Nephron progenitor cell (in vitro differentiated cells): ENCODE data around the gene CYP2D6.

Experiments used
- DNase-seq: peaks from one replicate; pipeline ENCODE4 v3.0.0; 2021
- H3K27ac Mint-ChIP-seq: 2 replicates; pipeline ENCODE4 v1.8.0; 2021; ENCODE audit warnings: mild to moderate bottlenecking, moderate library complexity, mixed read lengths
- H3K27me3 Mint-ChIP-seq: 2 replicates; pipeline ENCODE4 v1.8.0; 2021; ENCODE audit warnings: mild to moderate bottlenecking, low read depth, mixed read lengths; ENCODE audit not compliant: poor library complexity
- H3K36me3 Mint-ChIP-seq: 2 replicates; pipeline ENCODE4 v1.8.0; 2021; ENCODE audit warnings: low read depth, mixed read lengths
- H3K4me1 Mint-ChIP-seq: 2 replicates; pipeline ENCODE4 v1.8.0; 2021; ENCODE audit warnings: mixed read lengths
- H3K4me3 Mint-ChIP-seq: 2 replicates; pipeline ENCODE4 v1.8.0; 2021; ENCODE audit warnings: mild to moderate bottlenecking, moderate library complexity, mixed read lengths
- H3K9me3 Mint-ChIP-seq: 2 replicates; pipeline ENCODE4 v1.8.0; 2021; ENCODE audit warnings: mild to moderate bottlenecking, moderate library complexity, mixed read lengths
- CTCF ChIP-seq: fragments of 200-600 bp; sonication (generic); IDR thresholded peaks from 2 replicates; pipeline ENCODE4 v1.5.0; 2021; ENCODE audit warnings: antibody characterized with exemption

The CYP2D6 gene

GRCh38 chr22:42169055-42169469 is 38.5 kb upstream of the CYP2D6 start:
- DNase-seq: peak; percentile 83
- peaks cover 5% of the 10 kb centered on the region for H3K27me3 Mint-ChIP-seq
- peaks cover 18% of the 10 kb centered on the region for H3K36me3 Mint-ChIP-seq
- no peak overlapping the region for H3K4me3 Mint-ChIP-seq
- peaks cover 42% of the 10 kb centered on the region for H3K4me1 Mint-ChIP-seq
- peak; percentile 99 for TF ChIP-seq CTCF
- no peak overlapping the region for H3K27ac Mint-ChIP-seq
- H3K9me3 Mint-ChIP-seq: no peaks in the 10 kb centered on the region

DNA sequence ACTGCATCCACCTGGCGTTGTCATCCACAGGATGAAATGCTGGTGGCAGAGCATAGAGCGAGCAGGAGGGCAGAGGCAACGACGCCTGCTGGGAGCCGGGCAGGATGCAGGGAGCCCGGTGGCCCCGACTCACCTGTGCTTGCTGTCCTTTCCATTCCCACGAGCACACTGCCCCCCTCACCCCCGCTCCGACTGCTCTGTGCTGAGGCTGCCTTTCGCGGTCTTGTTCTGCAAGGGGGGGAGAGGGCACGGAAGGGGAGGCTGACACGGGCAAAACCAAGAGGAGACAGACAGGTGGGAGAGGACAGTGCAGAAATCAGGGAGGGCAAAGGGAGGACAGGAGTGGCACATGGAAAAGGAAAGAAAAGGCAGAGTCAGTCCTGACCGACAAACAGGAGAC is 37.9 kb upstream of the CYP2D6 start:
- peaks cover 5% of the 10 kb centered on the region for H3K27me3 Mint-ChIP-seq
- no peaks in the 10 kb centered on the region for H3K9me3 Mint-ChIP-seq
- TF ChIP-seq CTCF: no peak
- no peak overlapping the region for H3K27ac Mint-ChIP-seq
- no peak overlapping the region for H3K4me3 Mint-ChIP-seq
- H3K4me1 Mint-ChIP-seq: peaks cover 36% of the 10 kb centered on the region
- H3K36me3 Mint-ChIP-seq: peaks cover 18% of the 10 kb centered on the region
- no peak for DNase-seq

GRCh38 chr22:42167066-42167465 is 36.5 kb upstream of the CYP2D6 start:
- H3K4me1 Mint-ChIP-seq: peaks cover 22% of the 10 kb centered on the region
- DNase-seq: no peak
- H3K27ac Mint-ChIP-seq: no peak overlapping the region
- no peak overlapping the region for H3K4me3 Mint-ChIP-seq
- no peaks in the 10 kb centered on the region for H3K9me3 Mint-ChIP-seq
- peaks cover 18% of the 10 kb centered on the region for H3K36me3 Mint-ChIP-seq
- peaks cover 5% of the 10 kb centered on the region for H3K27me3 Mint-ChIP-seq
- TF ChIP-seq CTCF: no peak

DNA sequence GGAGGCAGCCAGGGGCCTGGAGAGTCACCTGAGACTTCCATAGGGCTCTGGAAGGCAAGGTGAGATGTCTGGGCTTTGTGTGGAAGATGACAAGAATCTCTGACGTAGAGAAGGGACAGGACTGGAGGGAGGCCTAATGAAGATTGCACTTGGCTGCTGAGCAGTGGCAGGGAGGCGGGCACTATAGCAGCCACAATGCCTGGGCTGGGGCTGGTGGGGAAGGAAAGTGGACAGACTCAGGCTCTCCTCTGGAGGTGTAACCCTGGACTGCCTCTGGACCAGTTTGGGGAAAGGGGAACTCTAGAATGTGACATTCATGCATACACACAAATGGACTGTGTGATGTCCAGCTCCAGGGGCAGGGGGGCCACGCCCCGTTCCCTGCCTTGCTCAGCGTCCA is 34.3 kb upstream of the CYP2D6 start:
- no peak overlapping the region for H3K27ac Mint-ChIP-seq
- no peak overlapping the region for H3K4me3 Mint-ChIP-seq
- peaks cover 13% of the 10 kb centered on the region for H3K4me1 Mint-ChIP-seq
- H3K36me3 Mint-ChIP-seq: peaks cover 21% of the 10 kb centered on the region
- H3K9me3 Mint-ChIP-seq: no peaks in the 10 kb centered on the region
- no peak for TF ChIP-seq CTCF
- no peak for DNase-seq
- no peaks in the 10 kb centered on the region for H3K27me3 Mint-ChIP-seq

DNA sequence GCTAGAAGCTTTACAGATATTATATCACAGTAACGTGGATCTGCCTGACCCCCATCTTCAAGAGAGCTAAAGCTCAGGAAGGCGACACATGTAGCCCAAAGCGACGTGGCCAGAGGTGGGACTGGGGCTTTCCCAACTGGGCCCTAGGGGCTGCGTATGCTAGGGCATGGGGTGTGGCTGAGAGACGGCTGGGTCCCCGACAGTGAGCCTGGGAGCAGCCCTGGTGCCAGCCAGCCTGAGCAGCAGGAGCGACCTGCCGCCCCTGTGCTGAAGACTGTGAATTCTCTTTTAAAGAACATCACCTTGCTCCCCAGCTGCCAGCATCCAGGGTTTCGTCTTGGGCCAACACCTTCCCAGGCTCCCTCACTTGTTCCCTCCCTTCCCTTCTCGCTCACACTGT is 32.9 kb upstream of the CYP2D6 start:
- peaks cover 17% of the 10 kb centered on the region for H3K36me3 Mint-ChIP-seq
- peak overlapping the region; percentile 87 for H3K27ac Mint-ChIP-seq
- no peaks in the 10 kb centered on the region for H3K27me3 Mint-ChIP-seq
- no peaks in the 10 kb centered on the region for H3K9me3 Mint-ChIP-seq
- H3K4me1 Mint-ChIP-seq: peaks cover 10% of the 10 kb centered on the region
- no peak for DNase-seq
- no peak for TF ChIP-seq CTCF
- no peak overlapping the region for H3K4me3 Mint-ChIP-seq

DNA sequence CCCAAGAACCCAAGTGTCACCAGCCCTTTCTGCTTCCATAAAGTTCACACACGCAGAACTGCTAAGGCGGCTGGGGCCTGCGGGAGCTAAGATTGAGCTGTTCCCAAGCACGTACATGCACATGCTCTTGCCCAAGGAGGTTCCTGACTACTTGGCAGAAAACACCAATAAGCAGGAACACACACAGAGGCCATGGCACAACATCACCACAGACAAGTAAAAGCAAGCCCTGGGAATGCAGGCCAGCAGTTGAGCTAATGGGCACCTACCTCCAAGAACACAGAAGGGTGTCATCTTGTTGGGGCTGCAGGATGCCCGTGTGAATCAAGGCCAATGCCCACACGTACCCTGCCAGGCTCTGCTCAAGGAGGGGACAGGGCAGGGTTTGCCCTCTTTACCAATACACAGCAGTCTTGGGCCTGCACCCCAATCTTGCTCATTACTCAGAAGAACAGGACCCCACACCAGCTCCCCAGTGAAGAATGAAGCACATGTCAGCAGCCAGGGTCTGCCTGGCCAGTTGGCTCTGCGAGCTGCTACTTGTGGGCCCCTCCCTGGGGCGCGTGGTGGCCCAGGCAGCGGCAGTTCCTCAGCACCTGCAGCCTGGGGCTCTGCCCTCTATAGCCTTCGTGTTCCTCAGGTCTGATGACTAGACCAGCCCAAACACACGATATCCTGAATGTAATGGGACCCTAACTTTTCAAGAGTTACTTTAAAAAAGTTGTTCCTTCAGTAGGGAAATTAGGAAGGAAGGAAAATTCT is 32.3 kb upstream of the CYP2D6 start:
- no peak for DNase-seq
- H3K4me3 Mint-ChIP-seq: no peak overlapping the region
- no peak overlapping the region for H3K27ac Mint-ChIP-seq
- H3K4me1 Mint-ChIP-seq: peaks cover 10% of the 10 kb centered on the region
- H3K27me3 Mint-ChIP-seq: no peaks in the 10 kb centered on the region
- H3K9me3 Mint-ChIP-seq: no peaks in the 10 kb centered on the region
- no peak for TF ChIP-seq CTCF
- H3K36me3 Mint-ChIP-seq: peaks cover 22% of the 10 kb centered on the region
